NCI-H524 (cell line): ENCODE results near the gene KRTAP10-2.

Experiments used
- DNase-seq, 2 experiments: peaks; one replicate each; lab custom pipeline; 2025; lab: John Stamatoyannopoulos, UW

Gene KRTAP10-2

GRCh38 chr21:44526096-44526997 is 25.0 kb downstream of the KRTAP10-2 start:
- no peak for DNase-seq

- DNase-seq = no peak
Observed at GRCh38 chr21:44525391-44526095, 25.8 kb downstream of the KRTAP10-2 start.

GRCh38 chr21:44524414-44525371 is 26.6 kb downstream of the KRTAP10-2 start:
- DNase-seq = no peak

GRCh38 chr21:44523567-44524413 is 27.5 kb downstream of the KRTAP10-2 start:
- DNase-seq = no peak

GRCh38 chr21:44522753-44523204 is 28.5 kb downstream of the KRTAP10-2 start:
- no peak for DNase-seq

- no peak for DNase-seq
Observed at GRCh38 chr21:44521928-44522752, 29.2 kb downstream of the KRTAP10-2 start.

GRCh38 chr21:44521301-44521927 is 29.9 kb downstream of the KRTAP10-2 start:
- DNase-seq = no peak

GRCh38 chr21:44520326-44521300 is 30.7 kb downstream of the KRTAP10-2 start:
- no peak for DNase-seq

- DNase-seq = no peak
Observed at GRCh38 chr21:44519346-44520325, 31.7 kb downstream of the KRTAP10-2 start.

- DNase-seq = no peak
Observed at GRCh38 chr21:44518686-44519085, 32.6 kb downstream of the KRTAP10-2 start.

GRCh38 chr21:44517175-44517899 is 34.0 kb downstream of the KRTAP10-2 start:
- peak; percentile 93 to 99 for DNase-seq

GRCh38 chr21:44516828-44517174 is 34.5 kb downstream of the KRTAP10-2 start:
- no peak for DNase-seq

GRCh38 chr21:44516342-44516741 is 35.0 kb downstream of the KRTAP10-2 start:
- no peak for DNase-seq

GRCh38 chr21:44515359-44516165 is 35.7 kb downstream of the KRTAP10-2 start:
- DNase-seq = no peak

- DNase-seq = no peak
Observed at GRCh38 chr21:44514746-44515358, 36.5 kb downstream of the KRTAP10-2 start.
